NCI-H2196 (cell line): Measurements from ENCODE around the gene MYOCD.
"Not testable (repeated sequence)": the region's sequence is repeated elsewhere in the genome, so short reads cannot be mapped to it uniquely, and the experiment has no call there.

Source experiments
- DNase-seq: peaks from one replicate; lab custom pipeline; 2025; ENCODE audit not compliant: unreplicated experiment; lab: John Stamatoyannopoulos, UW

Gene MYOCD

DNA sequence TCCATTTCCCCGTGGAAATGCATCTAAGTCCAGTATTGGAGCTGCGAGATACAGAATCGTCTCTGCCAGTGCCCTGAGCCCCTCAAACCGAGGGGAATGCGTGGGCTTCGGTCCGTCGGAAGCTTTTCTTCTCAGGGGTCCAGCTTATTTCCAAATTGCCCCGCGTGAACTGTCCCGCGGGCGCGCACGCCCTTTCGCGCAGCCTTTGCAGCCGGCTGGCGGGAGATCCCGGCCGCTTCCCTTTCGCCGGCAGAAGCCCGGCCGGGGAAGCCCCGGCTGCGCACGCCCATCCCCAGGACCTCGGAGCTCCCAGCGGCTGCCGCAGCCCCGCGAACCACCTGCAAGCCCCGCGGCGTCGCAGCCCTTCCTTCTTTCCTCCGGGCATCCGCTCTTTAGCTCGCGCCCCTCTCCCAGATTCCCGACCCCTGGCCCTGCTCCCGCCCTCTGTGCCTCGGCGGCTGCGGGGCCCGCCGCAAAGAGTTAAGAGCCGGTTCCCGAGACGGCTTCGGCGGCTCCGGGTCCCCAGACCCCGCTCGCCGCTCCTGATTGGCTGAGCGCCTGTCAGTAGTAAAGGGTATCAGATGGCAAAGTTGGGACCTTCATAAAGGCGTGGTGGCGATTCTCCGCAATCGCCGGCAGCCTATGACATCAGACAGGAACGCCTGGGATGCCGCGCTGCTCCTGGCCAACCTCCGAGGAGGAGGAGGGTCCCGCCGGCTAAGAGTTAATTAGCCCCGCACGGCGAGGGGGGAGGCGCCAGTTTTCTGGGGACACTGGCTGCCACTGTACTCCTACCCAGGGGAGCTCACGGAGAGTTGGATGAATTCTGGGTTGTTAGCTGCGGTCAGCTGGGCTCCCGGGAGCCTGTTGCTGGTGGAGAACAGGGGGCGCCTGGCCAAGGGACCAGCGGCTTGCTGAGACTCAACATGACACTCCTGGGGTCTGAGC lies at the start of gene MYOCD:
MYOCD (plus strand) TSS at position 628 of the 948 bp plus-strand sequence; CDS start at position 927, 299 bp downstream.
- no peak for DNase-seq

- no peak for DNase-seq
These were observed 49.5 kb upstream of the MYOCD start for GRCh38 chr17:12616161-12616560.

DNA sequence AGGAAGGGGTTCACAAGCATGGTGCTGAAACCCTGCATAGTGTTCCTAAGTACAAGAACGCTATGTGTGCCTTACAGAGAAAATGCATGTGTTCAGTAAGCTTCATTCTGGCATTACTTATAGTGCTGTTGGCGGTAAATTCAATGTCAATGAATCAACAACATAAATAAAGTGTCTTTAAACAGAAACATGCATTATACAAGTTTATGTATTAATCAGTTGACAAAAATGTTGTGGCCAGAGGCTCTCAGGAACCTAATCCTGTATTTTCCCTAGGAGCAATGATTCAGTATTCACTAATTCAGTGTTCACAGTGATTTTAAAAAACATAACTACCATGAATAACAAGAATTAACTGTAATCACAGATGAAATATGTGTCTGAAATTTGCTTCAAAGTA lies 47.1 kb upstream of the MYOCD start:
- no peak for DNase-seq

DNA sequence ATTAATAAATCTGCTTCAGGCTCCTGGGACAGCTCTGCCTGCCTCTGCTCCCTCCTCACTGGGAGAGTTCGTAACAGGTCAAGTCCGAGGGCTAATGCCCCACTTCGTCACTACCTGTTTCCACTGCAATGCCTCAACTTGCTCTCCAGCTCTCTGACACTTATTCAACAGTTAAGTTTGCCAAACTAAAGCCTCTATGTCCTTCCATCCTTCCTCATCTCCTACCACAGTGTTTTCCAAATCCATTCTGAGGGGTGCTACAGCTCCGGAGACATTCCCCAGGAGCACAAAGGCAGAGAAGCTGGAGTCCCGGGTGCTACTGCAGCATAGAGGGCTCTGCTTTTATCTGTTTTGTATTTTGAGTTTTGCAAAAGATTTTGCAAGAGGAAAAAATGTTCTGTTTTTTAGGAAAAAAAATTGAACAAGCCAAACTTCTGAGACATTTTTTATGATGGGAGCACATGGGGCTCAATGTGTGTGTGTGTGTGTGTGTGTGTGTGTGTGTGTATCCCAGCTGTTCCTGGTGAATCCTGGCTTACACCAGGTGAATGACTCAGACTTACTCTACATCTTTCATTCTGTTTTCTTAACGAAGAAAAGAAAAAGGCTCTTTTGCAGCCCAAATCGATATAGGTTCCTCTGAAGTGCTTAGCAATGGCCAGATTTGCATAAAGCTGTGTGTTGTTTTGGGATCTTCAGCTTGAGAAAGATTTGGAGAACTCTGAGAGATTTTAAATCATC lies 46.1 kb upstream of the MYOCD start:
- DNase-seq = no peak

DNA sequence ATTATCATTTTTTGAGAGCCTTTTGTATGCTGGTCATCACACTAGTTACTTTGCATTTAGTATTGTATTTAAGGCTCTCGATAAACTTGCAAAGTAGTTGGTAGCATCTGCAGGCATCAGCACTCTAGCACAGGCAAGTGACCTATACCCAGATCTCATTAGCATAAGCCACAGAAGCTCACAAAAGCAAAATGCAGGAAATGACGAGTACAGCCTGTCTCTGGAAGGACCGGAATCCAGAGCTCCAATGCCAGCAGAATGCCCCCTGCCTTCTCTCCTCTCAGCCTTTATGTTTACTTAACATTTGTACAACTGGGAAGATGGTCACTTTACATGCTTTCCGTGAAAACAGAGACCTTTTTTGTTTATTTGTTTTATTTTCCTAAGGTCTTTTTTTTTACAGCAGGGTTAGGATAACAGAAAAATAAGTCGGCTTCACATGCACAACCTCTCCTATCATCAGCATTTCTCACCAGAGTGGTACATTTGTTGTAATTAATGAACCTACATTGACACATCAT lies 45.4 kb upstream of the MYOCD start:
- no peak for DNase-seq

GRCh38 chr17:12622726-12623125 lies 43.0 kb upstream of the MYOCD start:
- no peak for DNase-seq

DNA sequence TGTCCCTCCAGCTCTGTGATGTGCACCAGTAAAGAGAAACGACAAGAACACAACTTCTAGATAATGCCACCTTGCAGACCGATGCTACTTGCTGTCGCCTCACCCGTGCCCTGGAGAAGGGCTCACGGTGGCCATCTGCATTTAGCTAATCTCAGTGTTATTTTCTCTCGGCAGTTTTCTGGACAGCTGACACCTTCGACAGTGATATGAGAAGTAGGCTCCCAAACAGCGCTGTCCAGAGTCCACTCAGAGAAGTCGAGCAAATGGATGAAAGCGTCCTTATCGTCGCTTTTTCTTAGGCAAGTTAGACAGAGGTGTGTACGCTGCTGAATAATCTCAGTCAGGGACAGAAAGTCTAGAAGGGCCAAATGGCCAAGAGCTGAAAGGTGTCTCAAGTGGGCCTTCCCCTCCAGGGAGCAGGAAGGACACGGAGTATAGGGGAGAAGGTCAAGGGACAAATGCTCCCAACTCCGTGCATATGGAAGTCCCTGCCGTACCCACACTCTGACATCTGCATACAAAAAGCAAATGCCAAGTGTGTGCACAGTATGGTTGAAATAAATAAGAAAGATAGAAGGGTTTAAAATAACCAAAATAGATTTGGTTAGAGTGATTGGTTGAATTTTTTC lies 42.4 kb upstream of the MYOCD start:
- DNase-seq = no peak

DNA sequence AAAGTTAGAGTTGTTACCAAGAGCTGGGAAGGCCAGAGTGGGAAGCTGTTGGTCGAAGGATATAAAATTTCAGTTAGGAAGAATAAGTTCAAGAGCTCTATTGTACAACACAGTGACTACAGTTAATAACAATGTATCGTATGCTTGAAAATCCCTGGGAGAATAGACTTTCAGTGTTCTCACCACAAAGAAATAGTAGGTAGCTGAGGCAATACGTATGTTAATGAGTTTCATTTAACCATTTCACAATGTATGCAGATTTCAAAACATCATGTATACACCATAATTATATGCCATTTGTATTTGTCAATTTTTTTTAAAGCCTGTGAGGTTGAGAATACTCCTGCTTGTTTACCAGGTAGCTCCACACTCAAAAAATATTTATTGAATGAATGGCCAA lies 41.5 kb upstream of the MYOCD start:
- no peak for DNase-seq

- no peak for DNase-seq
These were observed 40.6 kb upstream of the MYOCD start for GRCh38 chr17:12625092-12625491.

- DNase-seq = no peak
These were observed 38.5 kb upstream of the MYOCD start for GRCh38 chr17:12627177-12627629.

GRCh38 chr17:12627781-12628451 lies 37.8 kb upstream of the MYOCD start:
- DNase-seq = no peak

GRCh38 chr17:12631076-12631475 lies 34.6 kb upstream of the MYOCD start:
- DNase-seq = no peak

- DNase-seq = no peak
These were observed 32.9 kb upstream of the MYOCD start for GRCh38 chr17:12632785-12633184.

DNA sequence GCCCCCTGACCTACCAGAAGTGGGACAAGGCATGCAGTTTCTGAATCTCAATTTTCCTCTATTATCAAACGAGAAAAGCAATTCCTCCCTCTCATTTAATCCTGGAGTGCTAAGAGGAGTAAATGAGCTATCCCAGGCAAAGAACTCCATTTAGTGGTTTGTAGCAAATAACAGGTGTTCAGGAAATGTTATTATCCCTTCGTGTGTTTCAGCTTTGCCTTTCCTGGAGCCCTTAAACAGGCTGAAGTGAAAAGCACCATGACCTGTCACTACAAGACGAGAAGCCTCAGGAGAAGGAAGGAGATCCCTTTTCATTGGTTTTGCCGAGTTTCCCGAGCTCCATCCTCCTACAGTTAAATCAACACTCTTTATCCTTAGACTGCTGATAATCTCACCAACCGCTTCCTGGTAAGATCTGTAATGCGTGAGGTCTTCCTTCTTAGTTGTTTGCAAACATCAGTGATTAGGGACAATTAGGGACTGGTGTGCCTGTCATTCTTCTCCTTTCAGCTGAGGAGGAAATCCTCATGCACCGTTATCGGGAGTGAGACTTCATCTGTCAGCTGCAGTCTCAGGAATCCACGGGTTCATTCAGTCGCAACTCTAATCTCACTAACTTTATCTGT lies 30.8 kb upstream of the MYOCD start:
- DNase-seq = no peak

DNA sequence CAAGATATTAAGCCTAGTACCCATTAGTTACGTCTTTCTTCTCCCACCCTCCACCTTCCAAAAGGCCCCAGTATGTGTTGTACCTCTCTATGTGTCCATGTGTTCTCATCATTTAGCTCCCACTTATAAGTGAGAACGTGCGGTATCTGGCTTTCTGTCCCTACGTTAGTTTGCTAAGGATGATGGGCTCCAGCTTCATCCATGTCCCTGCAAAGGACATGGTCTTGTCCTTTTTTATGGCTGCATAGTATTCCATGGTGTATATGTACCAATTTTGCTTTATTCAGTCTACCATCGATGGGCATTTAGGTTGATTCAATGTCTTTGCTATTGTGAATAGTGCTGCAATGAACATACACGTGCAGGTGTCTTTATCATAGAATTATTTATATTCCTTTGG lies 29.7 kb upstream of the MYOCD start:
- not testable (repeated sequence) for DNase-seq

DNA sequence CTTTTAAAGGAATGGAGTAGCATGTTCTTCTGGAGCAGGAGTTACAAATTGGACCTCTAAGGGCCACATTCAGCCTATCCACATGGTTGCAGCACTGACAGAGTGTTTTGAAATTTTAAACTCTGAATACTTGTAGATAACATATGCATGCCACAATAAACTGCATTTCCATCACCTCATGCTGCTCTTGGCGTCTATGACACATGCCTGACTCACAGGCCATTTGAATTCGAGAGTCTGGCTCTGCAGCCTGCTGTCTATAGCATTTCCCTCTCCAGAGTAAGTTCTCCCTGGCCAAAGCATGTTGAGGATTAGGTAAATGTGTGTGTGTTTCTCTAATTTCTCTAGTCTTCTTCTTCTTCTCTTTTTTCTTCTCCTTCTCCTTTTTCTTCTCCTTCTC lies 28.7 kb upstream of the MYOCD start:
- no peak for DNase-seq

- DNase-seq = no peak
These were observed 27.7 kb upstream of the MYOCD start for GRCh38 chr17:12637745-12638651.

DNA sequence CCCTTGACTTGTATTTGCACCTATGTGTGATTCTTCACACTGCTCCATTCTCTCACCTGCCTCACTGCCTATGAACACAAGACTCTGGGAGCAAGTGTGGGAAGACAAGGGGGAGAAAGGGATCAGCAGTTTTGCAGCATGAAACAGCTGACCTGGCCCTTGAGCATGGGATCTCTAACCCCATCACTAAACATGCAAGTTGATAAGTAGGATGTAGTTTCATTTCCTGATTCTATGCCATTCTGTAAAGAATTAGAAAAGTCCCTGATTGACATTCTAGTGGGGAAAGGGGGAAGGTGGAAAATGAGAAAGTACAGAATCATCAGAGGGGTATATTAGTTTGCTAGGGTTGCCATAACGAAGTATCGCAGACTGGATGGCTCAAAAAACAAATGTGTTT lies 25.3 kb upstream of the MYOCD start:
- DNase-seq = no peak

DNA sequence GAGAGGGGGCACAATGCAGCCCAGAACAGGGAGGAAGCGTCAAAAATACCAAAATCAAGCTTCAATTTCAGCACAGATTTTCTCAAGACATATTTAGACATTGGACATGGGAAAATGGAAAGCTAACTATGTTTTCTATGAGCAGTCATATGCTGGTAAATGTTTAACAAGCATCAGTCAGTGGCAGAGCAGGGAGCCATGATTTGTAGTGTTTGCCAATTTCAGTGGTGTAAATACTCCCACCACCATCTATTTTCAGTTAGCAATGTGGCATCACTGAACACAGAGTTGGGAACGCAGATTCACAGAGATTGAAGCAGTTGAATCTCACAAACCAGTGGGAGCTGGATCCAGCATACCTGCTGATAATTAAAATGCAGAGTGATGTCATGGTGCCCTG lies 24.6 kb upstream of the MYOCD start:
- DNase-seq = no peak
